ENCODE measurements around the gene KLHDC8A.

GRCh38 chr1:205309741-205310140, 47.0 kb downstream of the KLHDC8A start:
- no peak for TF ChIP-seq POLR2A (IDR thresholded peaks at IDR 0.05; ENCODE audit: low read depth, low read length)
- TF ChIP-seq TAF1 (IDR thresholded peaks at IDR 0.05; ENCODE audit: low read depth, low read length), result no peak
- no peak for TF ChIP-seq POLR2AphosphoS5 (IDR thresholded peaks at IDR 0.05; ENCODE audit: low read depth, low read length)
- TF ChIP-seq PAX5 (IDR thresholded peaks at IDR 0.05; ENCODE audit: insufficient read depth, low read length, severe bottlenecking), result no peak
- no peak for TF ChIP-seq SPI1 (IDR thresholded peaks at IDR 0.05; ENCODE audit: low read depth, low read length)
- no peak for TF ChIP-seq POU2F2 (IDR thresholded peaks at IDR 0.05; ENCODE audit: low read depth, low read length)
